SHP77 (cell line): ENCODE measurements around the gene ATCAY.
A peak's percentile ranks its signal among the peaks of the same experiment; 100 is the strongest.

Source experiments
- DNase-seq, 2 experiments: peaks; one replicate each; lab custom pipeline; 2025; lab: John Stamatoyannopoulos, UW

ATCAY gene

GRCh38 chr19:3970313-3970807, 89.9 kb downstream of the ATCAY start:
- DNase-seq = no peak

GRCh38 chr19:3970808-3971598, 90.5 kb downstream of the ATCAY start, which contains the start of gene DAPK3:
Gene DAPK3, minus strand, starts transcription at chr19:3971099. Its CDS starts 1,364 bp downstream, at chr19:3969735.
- DNase-seq = peak; percentile 97 to 98

- DNase-seq = no peak
These were observed 94.7 kb downstream of the ATCAY start for GRCh38 chr19:3975144-3975543.

GRCh38 chr19:3975637-3976087, 95.2 kb downstream of the ATCAY start:
- DNase-seq = no peak

GRCh38 chr19:3976495-3977241, 96.2 kb downstream of the ATCAY start:
- no peak for DNase-seq
